ENCODE data around the gene FN3K.

Gene FN3K

DNA sequence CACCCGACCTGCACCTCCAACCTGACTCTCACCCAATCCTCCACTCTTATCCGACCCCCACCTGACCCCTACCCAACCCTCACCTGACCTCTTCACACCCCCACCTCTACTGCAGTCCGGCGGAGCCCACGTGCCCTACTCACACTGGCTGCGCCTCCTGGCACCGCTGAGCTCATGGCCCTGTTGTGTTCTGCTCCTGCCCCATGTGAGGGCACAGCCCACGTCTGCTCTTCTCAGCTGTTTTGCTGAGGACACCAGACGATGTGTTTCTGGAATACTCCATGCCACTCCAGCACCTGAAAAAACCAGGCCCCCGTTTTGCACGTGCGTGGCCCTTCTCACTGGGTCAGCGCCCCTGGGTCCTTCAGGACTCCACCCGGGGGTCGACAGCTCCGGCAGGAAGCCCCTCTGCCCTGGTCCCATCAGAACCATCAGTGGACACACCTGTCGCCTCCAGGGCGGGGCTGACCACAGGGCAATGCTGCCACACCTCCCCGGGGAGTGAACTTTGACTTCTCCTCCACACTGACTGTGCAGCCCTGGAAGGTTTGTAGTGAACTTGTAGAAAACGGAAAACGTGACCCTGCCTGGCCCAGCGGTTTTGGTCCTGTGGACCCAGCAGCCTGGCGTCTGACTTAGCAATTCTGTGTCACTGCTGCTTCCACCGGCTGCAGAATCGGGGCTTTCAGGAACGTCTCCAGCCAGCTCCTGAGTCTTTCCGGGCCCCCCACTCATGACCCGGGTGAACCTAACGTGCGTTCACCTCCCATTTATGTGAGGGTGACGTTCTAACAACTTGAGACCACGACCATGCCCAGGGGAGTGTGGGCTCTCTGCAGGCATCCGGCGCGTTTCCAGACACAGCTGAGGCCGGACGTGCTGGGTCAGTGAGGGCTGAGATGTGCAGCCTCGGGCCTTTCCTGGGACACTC, 31.2 kb upstream of the FN3K start:
- H3K4me1 ChIP-seq (ENCODE audit: control insufficient read depth, insufficient read depth, low read depth, low read length): peaks cover 9% of the 10 kb centered on the region
- H3K18ac ChIP-seq (ENCODE audit: low read depth in 1 of 2, low read length in 2 of 2): no peak overlapping the region
- no peak for DNase-seq
- no peaks in the 10 kb centered on the region for H3K79me1 ChIP-seq (replicated peaks; ENCODE audit: low read length, poor library complexity, severe bottlenecking)
- H2AK5ac ChIP-seq (ENCODE audit: low read length, severe bottlenecking): no peak overlapping the region
- no peak overlapping the region for H3K4me2 ChIP-seq (ENCODE audit: low read length, poor library complexity, severe bottlenecking)
- no peak overlapping the region for H3K23ac ChIP-seq (ENCODE audit: low read length in 2 of 2)
- H3K9me3 ChIP-seq (ENCODE audit: control insufficient read depth, low read length): no peaks in the 10 kb centered on the region
- no peak overlapping the region for H4K91ac ChIP-seq (ENCODE audit: low read length)
- H2AFZ ChIP-seq (ENCODE audit: low read depth, low read length): no peak overlapping the region
- H3K4ac ChIP-seq (ENCODE audit: low read depth in 1 of 2, low read length in 2 of 2): no peak overlapping the region
- no peak overlapping the region for H2BK120ac ChIP-seq (ENCODE audit: low read depth, low read length)
- WGBS: 83% methylated on average over 36 of the region's 38 CpGs
- H3K14ac ChIP-seq (ENCODE audit: low read length in 2 of 2): no peak overlapping the region
- H2BK15ac ChIP-seq (ENCODE audit: low read depth, poor library complexity, severe bottlenecking): no peak overlapping the region
- H3K4me3 ChIP-seq (ENCODE audit: insufficient read depth in 1 of 2, low read depth in 1 of 2, low read length in 2 of 2): no peak overlapping the region
- peaks cover 0 to 22% of the 10 kb centered on the region in 2 experiments for H3K27me3 ChIP-seq (ENCODE audit: control insufficient read depth in 1 of 2, insufficient read depth in 1 of 2, low read length in 2 of 2)
- H2BK5ac ChIP-seq (ENCODE audit: low read depth, low read length, poor library complexity, severe bottlenecking): no peak overlapping the region
- no peak overlapping the region for H3K9ac ChIP-seq (ENCODE audit: low read length)
- H4K8ac ChIP-seq (ENCODE audit: low read length): no peak overlapping the region
- H3K27ac ChIP-seq (ENCODE audit: low read length, poor library complexity, severe bottlenecking): no peak overlapping the region
- no peaks in the 10 kb centered on the region for H3K36me3 ChIP-seq (ENCODE audit: control insufficient read depth in 1 of 2, insufficient read depth in 2 of 2, low read depth in 1 of 2, low read length in 2 of 2)
- no peak overlapping the region for H2BK12ac ChIP-seq (ENCODE audit: low read length in 2 of 2)

DNA sequence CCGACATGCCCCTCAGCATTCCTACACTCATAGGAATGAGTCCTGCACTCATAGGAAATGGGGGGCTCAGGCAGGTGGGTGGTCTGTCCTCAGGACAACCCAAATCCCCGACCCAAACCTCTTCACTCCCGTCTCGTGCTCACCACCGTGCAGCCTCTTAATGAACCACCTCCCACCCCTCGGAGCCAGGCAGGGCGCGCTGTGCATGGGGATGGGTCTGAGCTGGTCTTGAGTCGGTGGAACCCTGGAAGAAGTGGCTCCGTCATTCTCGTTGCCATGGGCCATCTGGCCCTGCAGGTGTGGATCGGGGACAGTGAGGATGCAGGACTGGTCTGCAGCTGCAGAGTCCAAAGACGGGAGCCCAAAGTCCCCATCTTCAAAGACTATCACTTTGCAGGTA, 30.5 kb upstream of the FN3K start:
- no peak overlapping the region for H3K9ac ChIP-seq (ENCODE audit: low read length)
- H3K27me3 ChIP-seq (ENCODE audit: control insufficient read depth in 1 of 2, insufficient read depth in 1 of 2, low read length in 2 of 2): peaks cover 0 to 22% of the 10 kb centered on the region in 2 experiments
- no peak overlapping the region for H3K14ac ChIP-seq (ENCODE audit: low read length in 2 of 2)
- H2BK120ac ChIP-seq (ENCODE audit: low read depth, low read length): no peak overlapping the region
- H2BK5ac ChIP-seq (ENCODE audit: low read depth, low read length, poor library complexity, severe bottlenecking): no peak overlapping the region
- H3K4me3 ChIP-seq (ENCODE audit: insufficient read depth in 1 of 2, low read depth in 1 of 2, low read length in 2 of 2): no peak overlapping the region
- H3K27ac ChIP-seq (ENCODE audit: low read length, poor library complexity, severe bottlenecking): no peak overlapping the region
- H3K79me1 ChIP-seq (replicated peaks; ENCODE audit: low read length, poor library complexity, severe bottlenecking): no peaks in the 10 kb centered on the region
- H2AFZ ChIP-seq (ENCODE audit: low read depth, low read length): no peak overlapping the region
- no peaks in the 10 kb centered on the region for H3K36me3 ChIP-seq (ENCODE audit: control insufficient read depth in 1 of 2, insufficient read depth in 2 of 2, low read depth in 1 of 2, low read length in 2 of 2)
- H2BK12ac ChIP-seq (ENCODE audit: low read length in 2 of 2): no peak overlapping the region
- H3K23ac ChIP-seq (ENCODE audit: low read length in 2 of 2): no peak overlapping the region
- WGBS: 81% methylated on average over 12 of the region's 13 CpGs
- no peaks in the 10 kb centered on the region for H3K9me3 ChIP-seq (ENCODE audit: control insufficient read depth, low read length)
- H4K8ac ChIP-seq (ENCODE audit: low read length): no peak overlapping the region
- H3K4me1 ChIP-seq (ENCODE audit: control insufficient read depth, insufficient read depth, low read depth, low read length): peaks cover 4% of the 10 kb centered on the region
- H4K91ac ChIP-seq (ENCODE audit: low read length): no peak overlapping the region
- H2BK15ac ChIP-seq (ENCODE audit: low read depth, poor library complexity, severe bottlenecking): no peak overlapping the region
- no peak overlapping the region for H3K4me2 ChIP-seq (ENCODE audit: low read length, poor library complexity, severe bottlenecking)
- no peak for DNase-seq
- no peak overlapping the region for H3K18ac ChIP-seq (ENCODE audit: low read depth in 1 of 2, low read length in 2 of 2)
- no peak overlapping the region for H2AK5ac ChIP-seq (ENCODE audit: low read length, severe bottlenecking)
- no peak overlapping the region for H3K4ac ChIP-seq (ENCODE audit: low read depth in 1 of 2, low read length in 2 of 2)

DNA sequence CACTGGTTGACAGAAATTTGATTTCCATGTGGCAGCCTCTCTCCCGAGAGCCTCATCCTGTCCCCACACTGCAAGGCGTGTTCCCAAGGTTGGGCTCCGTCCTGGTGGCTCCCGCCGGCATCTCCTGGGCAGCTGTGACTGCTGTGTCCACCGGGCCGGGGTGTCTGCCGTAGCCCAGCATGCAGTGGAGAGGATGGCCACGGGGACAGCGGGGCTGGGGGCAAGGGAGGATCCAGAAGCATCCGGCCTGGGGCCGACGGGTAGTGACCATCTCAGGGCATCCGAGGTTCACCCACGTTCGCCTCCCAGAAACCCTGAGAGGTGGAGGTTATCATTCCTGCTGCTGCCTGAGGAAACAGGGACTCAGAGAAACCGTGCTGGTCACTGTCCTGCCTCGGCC, 29.7 kb upstream of the FN3K start:
- no peak overlapping the region for H3K18ac ChIP-seq (ENCODE audit: low read depth in 1 of 2, low read length in 2 of 2)
- no peak overlapping the region for H3K27ac ChIP-seq (ENCODE audit: low read length, poor library complexity, severe bottlenecking)
- H3K27me3 ChIP-seq (ENCODE audit: control insufficient read depth in 1 of 2, insufficient read depth in 1 of 2, low read length in 2 of 2): peaks cover 0 to 30% of the 10 kb centered on the region in 2 experiments
- H3K4me1 ChIP-seq (ENCODE audit: control insufficient read depth, insufficient read depth, low read depth, low read length): peaks cover 4% of the 10 kb centered on the region
- H3K4ac ChIP-seq (ENCODE audit: low read depth in 1 of 2, low read length in 2 of 2): no peak overlapping the region
- H2BK120ac ChIP-seq (ENCODE audit: low read depth, low read length): no peak overlapping the region
- no peak overlapping the region for H4K91ac ChIP-seq (ENCODE audit: low read length)
- H3K14ac ChIP-seq (ENCODE audit: low read length in 2 of 2): no peak overlapping the region
- H2BK12ac ChIP-seq (ENCODE audit: low read length in 2 of 2): no peak overlapping the region
- no peak overlapping the region for H2AFZ ChIP-seq (ENCODE audit: low read depth, low read length)
- H2AK5ac ChIP-seq (ENCODE audit: low read length, severe bottlenecking): no peak overlapping the region
- H3K4me3 ChIP-seq (ENCODE audit: insufficient read depth in 1 of 2, low read depth in 1 of 2, low read length in 2 of 2): no peak overlapping the region
- H3K79me1 ChIP-seq (replicated peaks; ENCODE audit: low read length, poor library complexity, severe bottlenecking): no peaks in the 10 kb centered on the region
- H2BK15ac ChIP-seq (ENCODE audit: low read depth, poor library complexity, severe bottlenecking): no peak overlapping the region
- no peak overlapping the region for H3K4me2 ChIP-seq (ENCODE audit: low read length, poor library complexity, severe bottlenecking)
- H2BK5ac ChIP-seq (ENCODE audit: low read depth, low read length, poor library complexity, severe bottlenecking): no peak overlapping the region
- no peak overlapping the region for H3K23ac ChIP-seq (ENCODE audit: low read length in 2 of 2)
- H3K9me3 ChIP-seq (ENCODE audit: control insufficient read depth, low read length): no peaks in the 10 kb centered on the region
- 89% methylated on average over 18 of the region's 18 CpGs for WGBS
- no peak overlapping the region for H3K9ac ChIP-seq (ENCODE audit: low read length)
- DNase-seq: no peak
- H4K8ac ChIP-seq (ENCODE audit: low read length): no peak overlapping the region
- no peaks in the 10 kb centered on the region for H3K36me3 ChIP-seq (ENCODE audit: control insufficient read depth in 1 of 2, insufficient read depth in 2 of 2, low read depth in 1 of 2, low read length in 2 of 2)

DNA sequence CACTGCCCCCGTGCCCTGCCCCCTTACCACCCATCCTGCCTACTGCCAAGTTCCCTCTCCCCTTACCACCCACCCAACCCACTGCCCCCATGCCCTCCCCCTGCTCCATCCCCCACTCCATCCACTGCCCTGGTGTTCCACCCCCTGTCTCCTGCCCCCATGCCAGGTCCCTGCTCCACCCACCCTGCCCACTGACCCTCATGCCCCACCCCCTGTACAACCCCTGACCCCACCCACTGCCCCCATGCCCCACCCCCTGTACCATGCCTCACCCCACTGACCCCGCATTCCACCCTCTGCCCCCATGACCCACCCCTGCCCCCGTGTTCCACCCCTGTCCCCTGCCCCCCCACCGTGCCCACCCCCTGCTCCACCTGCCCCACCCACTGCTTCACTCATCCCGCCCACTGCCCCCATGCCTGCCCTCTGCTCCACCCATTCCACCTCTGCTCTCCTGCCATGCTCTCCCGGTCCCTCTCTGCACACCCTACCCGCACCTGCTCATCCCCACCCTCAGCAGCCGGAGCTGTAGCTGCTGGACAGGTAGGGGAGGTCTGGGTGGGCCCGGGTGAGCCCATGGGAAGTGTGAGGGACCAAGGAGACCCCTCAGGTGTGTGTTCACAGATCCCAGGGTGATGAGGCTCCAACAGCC, 26.3 kb upstream of the FN3K start:
- no peaks in the 10 kb centered on the region for H3K36me3 ChIP-seq (ENCODE audit: control insufficient read depth in 1 of 2, insufficient read depth in 2 of 2, low read depth in 1 of 2, low read length in 2 of 2)

More for the DNA sequence above, 26.3 kb upstream of the FN3K start:
- Histone ChIP-seq H2AFZ (ENCODE audit: low read depth, low read length) (no peak overlapping the region), H2BK120ac (ENCODE audit: low read depth, low read length) (no peak overlapping the region), H3K9ac (ENCODE audit: low read length) (no peak overlapping the region), H3K79me1 (replicated peaks; ENCODE audit: low read length, poor library complexity, severe bottlenecking) (no peaks in the 10 kb centered on the region), H2BK15ac (ENCODE audit: low read depth, poor library complexity, severe bottlenecking) (no peak overlapping the region), H2BK5ac (ENCODE audit: low read depth, low read length, poor library complexity, severe bottlenecking) (no peak overlapping the region), H2BK12ac (ENCODE audit: low read length in 2 of 2) (no peak overlapping the region), H3K14ac (ENCODE audit: low read length in 2 of 2) (no peak overlapping the region), H3K4me3 (ENCODE audit: insufficient read depth in 1 of 2, low read depth in 1 of 2, low read length in 2 of 2) (no peak overlapping the region), H3K9me3 (ENCODE audit: control insufficient read depth, low read length) (no peaks in the 10 kb centered on the region), H3K4me1 (ENCODE audit: control insufficient read depth, insufficient read depth, low read depth, low read length) (peaks cover 4% of the 10 kb centered on the region), H3K18ac (ENCODE audit: low read depth in 1 of 2, low read length in 2 of 2) (no peak overlapping the region), H2AK5ac (ENCODE audit: low read length, severe bottlenecking) (no peak overlapping the region), H4K91ac (ENCODE audit: low read length) (peak overlapping the region; percentile 36), H3K27ac (ENCODE audit: low read length, poor library complexity, severe bottlenecking) (no peak overlapping the region), H3K27me3 (ENCODE audit: control insufficient read depth in 1 of 2, insufficient read depth in 1 of 2, low read length in 2 of 2) (peaks cover 0 to 26% of the 10 kb centered on the region in 2 experiments), H3K23ac (ENCODE audit: low read length in 2 of 2) (no peak overlapping the region), H3K4ac (ENCODE audit: low read depth in 1 of 2, low read length in 2 of 2) (no peak overlapping the region), H3K4me2 (ENCODE audit: low read length, poor library complexity, severe bottlenecking) (no peak overlapping the region), H4K8ac (ENCODE audit: low read length) (no peak overlapping the region)
- no peak for DNase-seq
- WGBS: 71% methylated on average over 4 of the region's 9 CpGs

All from mesenchymal stem cell (in vitro differentiated cells and primary cell).